Panc1 (cell line): ENCODE results near the gene EIF2S2. TPM values are rescaled to one million over a fixed set of nuclear protein-coding genes. Genes with fewer than 3 reads are reported as not detected.

Experiments used
- ATAC-seq: fragments of 200-7000 bp; cut with Tn5 transposase; 2 replicates; pipeline ENCODE4 v1.9.1; 2020; ENCODE audit warnings: mild to moderate bottlenecking, moderate library complexity
- BruUV-seq: library from RNA; stranded (reverse); fragments of 400-500 nt; replicated peaks from 2 replicates; lab custom pipeline; 2021; lab: Mats Ljungman, UMichigan
- CTCF ChIA-PET: fragments of 300-600 bp; sonication (Branson Sonifier 250); formaldehyde crosslinking; loops from one replicate; lab custom pipeline; 2022; ENCODE audit warnings: antibody characterized with exemption; lab: Charles Lee
- POLR2A ChIA-PET: fragments of 300-600 bp; sonication (Branson Sonifier 250); formaldehyde crosslinking; loops from one replicate; lab custom pipeline; 2022; ENCODE audit warnings: antibody characterized with exemption; lab: Charles Lee
- DNase-seq: peaks from one replicate; pipeline ENCODE4 v3.0.0-alpha.2; 2010; ENCODE audit warnings: low read depth, low spot score
- H3K27ac ChIP-seq: 2 replicates; pipeline ENCODE4 v1.5.1; 2011; ENCODE audit warnings: mild to moderate bottlenecking, low read length, inconsistent platforms
- H3K27me3 ChIP-seq: fragments of 200-500 bp; sonication (Bioruptor generic); 2 replicates; pipeline ENCODE4 v1.6.0; 2014; ENCODE audit warnings: low read length, inconsistent platforms; ENCODE audit not compliant: control insufficient read depth, insufficient read depth
- H3K36me3 ChIP-seq: fragments of 200-500 bp; sonication (Bioruptor generic); 2 replicates; pipeline ENCODE4 v1.5.1; 2014; ENCODE audit warnings: inconsistent platforms, mild to moderate bottlenecking, low read length, moderate library complexity; ENCODE audit not compliant: control insufficient read depth, insufficient read depth
- H3K4me1 ChIP-seq: 2 replicates; pipeline ENCODE4 v1.5.1; 2011; ENCODE audit warnings: inconsistent platforms, mild to moderate bottlenecking, low read length, moderate library complexity; ENCODE audit not compliant: control insufficient read depth, insufficient read depth
- H3K4me3 ChIP-seq, 2 experiments: 2 replicates each; pipeline ENCODE4 v1.5.1; 2011 to 2012; ENCODE audit warnings: low read depth in 2 of 2, low read length in 2 of 2, mild to moderate bottlenecking in 2 of 2, inconsistent platforms in 1 of 2, moderate library complexity in 1 of 2
- H3K9me3 ChIP-seq: fragments of 200-500 bp; sonication (Bioruptor generic); 2 replicates; pipeline ENCODE4 v1.5.1; 2014; ENCODE audit warnings: low read depth, mild to moderate bottlenecking, inconsistent platforms, low read length, moderate library complexity; ENCODE audit not compliant: control insufficient read depth, insufficient read depth
- POLR2AphosphoS5 ChIP-seq: IDR thresholded peaks from 2 replicates; pipeline ENCODE4 v1.6.1; 2012; ENCODE audit warnings: mild to moderate bottlenecking, low read depth, low read length, moderate library complexity
- SIN3A ChIP-seq: IDR thresholded peaks from 2 replicates; pipeline ENCODE4 v1.6.1; 2012; ENCODE audit warnings: low read depth, mild to moderate bottlenecking, low read length, moderate library complexity, borderline replicate concordance; ENCODE audit not compliant: insufficient read depth
- TCF7L2 ChIP-seq: IDR thresholded peaks from 2 replicates; pipeline ENCODE4 v1.6.1; 2011; ENCODE audit warnings: mild to moderate bottlenecking, low read depth, low read length, inconsistent platforms
- in situ Hi-C: cut with HindIII; loops from 2 replicates; pipeline ENCODE4 v1.10.0; 2016; ENCODE audit warnings: low sequenced_read_pairs, low pct_unique_long_range_greater_than_20kb
- intact Hi-C: fragments of 100-400 bp; cut with micrococcal nuclease; formaldehyde crosslinking; loops from one replicate; pipeline ENCODE4 v1.10.0; 2022; ENCODE audit not compliant: unreplicated experiment
- total RNA-seq: library from RNA; stranded (reverse); gene quantifications from one replicate; pipeline ENCODE4 v1.2.1, GENCODE V29; 2021; ENCODE audit not compliant: unreplicated experiment
- TF ChIP-seq, protein P1 (sequence below): fragments of 450-650 bp; IDR thresholded peaks from 2 replicates; pipeline ENCODE4 v1.5.1; 2017; ENCODE audit warnings: mild to moderate bottlenecking
- TF ChIP-seq, protein P2 (sequence below), 2 experiments: IDR thresholded peaks; 2 replicates each; pipeline ENCODE4 v1.6.1; 2011 to 2012; ENCODE audit warnings: low read depth in 2 of 2, control low read depth in 1 of 2, low read length in 1 of 2, mild to moderate bottlenecking in 1 of 2, moderate library complexity in 1 of 2; ENCODE audit not compliant: insufficient read depth in 1 of 2

Gene EIF2S2
- total RNA-seq, 1 experiment from 2014 or later: 82.0 TPM

DNA sequence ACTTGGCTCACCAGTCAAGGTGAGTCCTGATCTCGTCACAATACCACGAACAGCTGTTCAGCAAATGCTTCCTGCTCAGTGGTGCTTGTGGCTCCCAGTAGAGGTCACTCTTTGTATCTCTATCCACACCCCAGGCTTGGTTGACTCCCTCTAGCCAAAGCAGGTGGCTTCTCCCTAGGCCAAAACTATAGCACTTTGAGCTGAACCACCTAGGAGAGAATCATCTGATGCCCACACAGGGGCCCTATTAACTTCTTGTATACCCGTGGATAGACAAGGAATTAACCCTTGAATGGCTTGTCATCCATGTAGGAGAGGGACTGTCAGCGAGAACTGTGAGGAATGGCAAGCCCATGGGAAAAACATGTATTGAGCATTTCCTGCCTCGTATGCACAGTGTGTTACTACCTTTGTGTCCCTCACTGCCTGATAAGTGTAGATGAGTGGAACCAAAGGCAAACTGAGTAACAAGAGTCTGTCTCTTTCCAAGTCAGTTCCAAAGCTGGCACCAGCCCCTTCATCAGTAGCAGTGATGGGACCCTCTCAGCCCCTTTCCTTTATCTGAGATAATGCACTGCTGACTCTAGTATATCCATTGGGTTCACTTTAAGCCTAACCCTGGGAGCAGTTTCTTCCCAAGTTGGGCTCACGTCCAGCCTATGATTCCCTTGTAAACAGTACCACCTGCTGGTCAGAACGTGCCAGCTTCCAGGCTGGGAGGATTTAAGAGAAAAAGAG, 42.5 kb downstream of the EIF2S2 start:
- ATAC-seq (peak; percentile 93), DNase-seq (peak; percentile 73)
- in situ Hi-C loops: no loop called here
- Histone ChIP-seq H3K27me3 (no peaks in the 10 kb centered on the region), H3K4me1 (peaks cover 10% of the 10 kb centered on the region), H3K9me3 (no peaks in the 10 kb centered on the region), H3K36me3 (no peaks in the 10 kb centered on the region), H3K4me3 (no peak overlapping the region), H3K27ac (no peak overlapping the region)
- BruUV-seq: no TSS peak
- ChIA-PET CTCF (interaction anchor here (0.6 to 1.1 kb wide), 2 partner anchors 13 to 199 kb away, joined by 3 to 6 read pairs; no protein-coding TSS in a partner anchor), POLR2A (no interaction called here)
- TF ChIP-seq, protein P1, sequence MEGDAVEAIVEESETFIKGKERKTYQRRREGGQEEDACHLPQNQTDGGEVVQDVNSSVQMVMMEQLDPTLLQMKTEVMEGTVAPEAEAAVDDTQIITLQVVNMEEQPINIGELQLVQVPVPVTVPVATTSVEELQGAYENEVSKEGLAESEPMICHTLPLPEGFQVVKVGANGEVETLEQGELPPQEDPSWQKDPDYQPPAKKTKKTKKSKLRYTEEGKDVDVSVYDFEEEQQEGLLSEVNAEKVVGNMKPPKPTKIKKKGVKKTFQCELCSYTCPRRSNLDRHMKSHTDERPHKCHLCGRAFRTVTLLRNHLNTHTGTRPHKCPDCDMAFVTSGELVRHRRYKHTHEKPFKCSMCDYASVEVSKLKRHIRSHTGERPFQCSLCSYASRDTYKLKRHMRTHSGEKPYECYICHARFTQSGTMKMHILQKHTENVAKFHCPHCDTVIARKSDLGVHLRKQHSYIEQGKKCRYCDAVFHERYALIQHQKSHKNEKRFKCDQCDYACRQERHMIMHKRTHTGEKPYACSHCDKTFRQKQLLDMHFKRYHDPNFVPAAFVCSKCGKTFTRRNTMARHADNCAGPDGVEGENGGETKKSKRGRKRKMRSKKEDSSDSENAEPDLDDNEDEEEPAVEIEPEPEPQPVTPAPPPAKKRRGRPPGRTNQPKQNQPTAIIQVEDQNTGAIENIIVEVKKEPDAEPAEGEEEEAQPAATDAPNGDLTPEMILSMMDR: peak; percentile 81
- TF ChIP-seq, protein P2, sequence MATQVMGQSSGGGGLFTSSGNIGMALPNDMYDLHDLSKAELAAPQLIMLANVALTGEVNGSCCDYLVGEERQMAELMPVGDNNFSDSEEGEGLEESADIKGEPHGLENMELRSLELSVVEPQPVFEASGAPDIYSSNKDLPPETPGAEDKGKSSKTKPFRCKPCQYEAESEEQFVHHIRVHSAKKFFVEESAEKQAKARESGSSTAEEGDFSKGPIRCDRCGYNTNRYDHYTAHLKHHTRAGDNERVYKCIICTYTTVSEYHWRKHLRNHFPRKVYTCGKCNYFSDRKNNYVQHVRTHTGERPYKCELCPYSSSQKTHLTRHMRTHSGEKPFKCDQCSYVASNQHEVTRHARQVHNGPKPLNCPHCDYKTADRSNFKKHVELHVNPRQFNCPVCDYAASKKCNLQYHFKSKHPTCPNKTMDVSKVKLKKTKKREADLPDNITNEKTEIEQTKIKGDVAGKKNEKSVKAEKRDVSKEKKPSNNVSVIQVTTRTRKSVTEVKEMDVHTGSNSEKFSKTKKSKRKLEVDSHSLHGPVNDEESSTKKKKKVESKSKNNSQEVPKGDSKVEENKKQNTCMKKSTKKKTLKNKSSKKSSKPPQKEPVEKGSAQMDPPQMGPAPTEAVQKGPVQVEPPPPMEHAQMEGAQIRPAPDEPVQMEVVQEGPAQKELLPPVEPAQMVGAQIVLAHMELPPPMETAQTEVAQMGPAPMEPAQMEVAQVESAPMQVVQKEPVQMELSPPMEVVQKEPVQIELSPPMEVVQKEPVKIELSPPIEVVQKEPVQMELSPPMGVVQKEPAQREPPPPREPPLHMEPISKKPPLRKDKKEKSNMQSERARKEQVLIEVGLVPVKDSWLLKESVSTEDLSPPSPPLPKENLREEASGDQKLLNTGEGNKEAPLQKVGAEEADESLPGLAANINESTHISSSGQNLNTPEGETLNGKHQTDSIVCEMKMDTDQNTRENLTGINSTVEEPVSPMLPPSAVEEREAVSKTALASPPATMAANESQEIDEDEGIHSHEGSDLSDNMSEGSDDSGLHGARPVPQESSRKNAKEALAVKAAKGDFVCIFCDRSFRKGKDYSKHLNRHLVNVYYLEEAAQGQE (IDR thresholded peaks at IDR 0.05; ENCODE audit: insufficient read depth in 1 of 2, low read depth in 2 of 2, low read length in 1 of 2): no peak
- intact Hi-C loops: loop anchor here (5.0 to 10.0 kb wide), 2 partner anchors 135 to 202 kb away; no protein-coding TSS in a partner anchor

DNA sequence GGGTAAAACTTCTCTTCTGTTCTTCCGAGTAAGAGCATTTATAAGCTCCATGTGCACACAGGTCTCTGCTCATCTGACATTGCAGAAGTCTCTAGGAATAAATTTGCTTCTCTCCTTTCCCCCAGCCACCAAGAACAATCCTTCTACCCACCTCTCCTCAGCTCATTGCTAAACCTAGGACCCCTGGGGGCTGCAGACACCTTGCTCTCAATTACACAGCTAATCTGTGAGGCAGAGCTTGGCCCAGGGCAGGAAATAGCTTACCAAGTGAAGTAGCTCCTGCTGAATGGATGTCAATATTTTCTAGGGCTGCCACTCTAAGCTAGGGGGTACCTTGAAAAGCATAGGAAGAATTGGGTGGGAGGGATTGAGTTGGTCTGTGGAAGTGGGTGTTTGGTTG, 44.0 kb downstream of the EIF2S2 start:
- no peaks in the 10 kb centered on the region for H3K36me3 ChIP-seq
- TF ChIP-seq POLR2AphosphoS5 (no peak), SIN3A (no peak), TCF7L2 (no peak)
- TF ChIP-seq, protein P2 (IDR thresholded peaks at IDR 0.05; ENCODE audit: insufficient read depth in 1 of 2, low read depth in 2 of 2, low read length in 1 of 2): no peak
- TF ChIP-seq, protein P1: no peak
- no peak for ATAC-seq
- POLR2A ChIA-PET: interaction anchor here (0.6 kb wide), 1 partner anchor 999 kb away, joined by 8 read pairs; no protein-coding TSS in a partner anchor
- intact Hi-C loops: loop anchor here (5.0 to 10.0 kb wide), 2 partner anchors 133 to 201 kb away; no protein-coding TSS in a partner anchor
- no peaks in the 10 kb centered on the region for H3K27me3 ChIP-seq
- H3K4me3 ChIP-seq: no peak overlapping the region
- in situ Hi-C loops: no loop called here
- no peak overlapping the region for H3K27ac ChIP-seq
- no peak for DNase-seq
- H3K9me3 ChIP-seq: no peaks in the 10 kb centered on the region
- CTCF ChIA-PET: no interaction called here
- H3K4me1 ChIP-seq: peaks cover 10% of the 10 kb centered on the region
- BruUV-seq: no TSS peak
